ENCODE results near the gene PCDHGB7. TPM values are rescaled to one million over a fixed set of nuclear protein-coding genes. Genes with fewer than 3 reads are reported as not detected.

The PCDHGB7 gene
- polyA plus RNA-seq, 6 donors from 2014 or later: not detected

DNA sequence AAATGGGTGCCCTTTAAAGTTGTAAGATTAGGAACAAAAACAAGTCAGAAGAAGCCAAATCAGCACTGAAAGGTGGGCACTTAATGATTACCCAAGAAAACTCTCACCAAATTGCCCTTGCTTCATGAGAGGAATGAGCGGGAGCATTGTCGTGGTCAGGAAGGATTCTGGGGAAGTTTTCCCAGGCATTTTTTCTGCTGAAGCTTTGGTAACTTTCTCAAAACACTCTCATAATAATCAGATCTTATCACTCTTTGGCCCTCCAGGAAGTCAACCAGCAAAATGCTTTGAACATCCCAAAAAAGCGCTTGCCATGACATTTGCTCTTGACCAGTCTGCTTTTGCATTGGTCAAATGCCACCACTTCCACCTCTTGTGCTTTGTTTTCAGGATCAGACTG lies 47.9 kb downstream of the PCDHGB7 start:
- ATAC-seq (ENCODE audit: low read depth in 2 of 2) (no peak), DNase-seq (no peak)
- Mint-ChIP-seq H3K27ac (no peak overlapping the region), H3K4me1 (no peaks in the 10 kb centered on the region), H3K9me3 (peaks cover 0 to 17% (median 12%) of the 10 kb centered on the region in 7 donors), H3K36me3 (no peaks in the 10 kb centered on the region), H3K27me3 (peaks cover 0 to 20% (median 16%) of the 10 kb centered on the region in 3 donors), H3K4me3 (no peak overlapping the region)

Other genes with a start within 250 kb of the PCDHGB7 start
- gene PCDHB7, start 245.0 kb upstream of the PCDHGB7 start, polyA plus RNA-seq (ENCODE audit: low read depth in 6 of 6): not detected
- not detected for gene PCDHB8, start 239.9 kb upstream of the PCDHGB7 start, polyA plus RNA-seq (ENCODE audit: low read depth in 6 of 6)
- gene PCDHB16, start 235.3 kb upstream of the PCDHGB7 start, polyA plus RNA-seq (ENCODE audit: low read depth in 6 of 6): not detected
- gene PCDHB9, start 230.5 kb upstream of the PCDHGB7 start, polyA plus RNA-seq (ENCODE audit: low read depth in 6 of 6): not detected
- not detected for gene PCDHB10, start 225.3 kb upstream of the PCDHGB7 start, polyA plus RNA-seq (ENCODE audit: low read depth in 6 of 6)
- gene PCDHB11, start 218.1 kb upstream of the PCDHGB7 start, polyA plus RNA-seq (ENCODE audit: low read depth in 6 of 6): not detected
- gene PCDHB12, start 209.0 kb upstream of the PCDHGB7 start, polyA plus RNA-seq (ENCODE audit: low read depth in 6 of 6): not detected
- not detected for gene PCDHB13, start 203.8 kb upstream of the PCDHGB7 start, polyA plus RNA-seq (ENCODE audit: low read depth in 6 of 6)
- gene PCDHB14, start 194.3 kb upstream of the PCDHGB7 start, polyA plus RNA-seq (ENCODE audit: low read depth in 6 of 6): not detected
- gene PCDHB15, start 172.3 kb upstream of the PCDHGB7 start, polyA plus RNA-seq (ENCODE audit: low read depth in 6 of 6): not detected
- under 1 TPM in 1 of 6 donors, not detected in 5; 0.20 TPM for gene SLC25A2, start 113.6 kb upstream of the PCDHGB7 start, polyA plus RNA-seq (ENCODE audit: low read depth in 6 of 6)
- 100 to 1,000 TPM; 270 to 315 (median 285) TPM for gene TAF7, start 96.9 kb upstream of the PCDHGB7 start, polyA plus RNA-seq (ENCODE audit: low read depth in 6 of 6)
- gene PCDHGA1, start 87.2 kb upstream of the PCDHGB7 start, polyA plus RNA-seq (ENCODE audit: low read depth in 6 of 6): not detected
- not detected for gene PCDHGA2, start 78.9 kb upstream of the PCDHGB7 start, polyA plus RNA-seq (ENCODE audit: low read depth in 6 of 6)
- not detected for gene PCDHGA3, start 73.8 kb upstream of the PCDHGB7 start, polyA plus RNA-seq (ENCODE audit: low read depth in 6 of 6)
- not detected for gene PCDHGB1, start 67.6 kb upstream of the PCDHGB7 start, polyA plus RNA-seq (ENCODE audit: low read depth in 6 of 6)
- under 1 TPM in 2 of 6 donors, not detected in 4; 0.14 to 0.16 TPM for gene PCDHGA4, start 62.7 kb upstream of the PCDHGB7 start, polyA plus RNA-seq (ENCODE audit: low read depth in 6 of 6)
- under 1 TPM in 3 of 6 donors, not detected in 3; 0.27 to 0.82 (median 0.74) TPM for gene PCDHGB2, start 57.7 kb upstream of the PCDHGB7 start, polyA plus RNA-seq (ENCODE audit: low read depth in 6 of 6)
- gene PCDHGA5, start 53.5 kb upstream of the PCDHGB7 start, polyA plus RNA-seq (ENCODE audit: low read depth in 6 of 6): under 1 TPM in 1 of 6 donors, not detected in 5; 0.10 TPM
- under 1 TPM in 1 of 6 donors, not detected in 5; 0.21 TPM for gene PCDHGB3, start 47.4 kb upstream of the PCDHGB7 start, polyA plus RNA-seq (ENCODE audit: low read depth in 6 of 6)
- gene PCDHGA6, start 43.8 kb upstream of the PCDHGB7 start, polyA plus RNA-seq (ENCODE audit: low read depth in 6 of 6): under 1 TPM in 1 of 6 donors, not detected in 5; 0.08 TPM
- gene PCDHGA7, start 34.9 kb upstream of the PCDHGB7 start, polyA plus RNA-seq (ENCODE audit: low read depth in 6 of 6): not detected
- under 1 TPM in 1 of 6 donors, not detected in 5; 0.15 TPM for gene PCDHGB4, start 30.0 kb upstream of the PCDHGB7 start, polyA plus RNA-seq (ENCODE audit: low read depth in 6 of 6)
- gene PCDHGA8, start 25.0 kb upstream of the PCDHGB7 start, polyA plus RNA-seq (ENCODE audit: low read depth in 6 of 6): not detected
- under 1 TPM in 3 of 6 donors, not detected in 3; 0.12 to 0.27 (median 0.20) TPM for gene PCDHGB5, start 19.7 kb upstream of the PCDHGB7 start, polyA plus RNA-seq (ENCODE audit: low read depth in 6 of 6)
- gene PCDHGA9, start 14.9 kb upstream of the PCDHGB7 start, polyA plus RNA-seq (ENCODE audit: low read depth in 6 of 6): under 1 TPM in 1 of 6 donors, not detected in 5; 0.25 TPM
- gene PCDHGB6, start 9.7 kb upstream of the PCDHGB7 start, polyA plus RNA-seq (ENCODE audit: low read depth in 6 of 6): under 1 TPM in 2 of 6 donors, not detected in 4; 0.11 to 0.17 TPM
- under 1 TPM in 1 of 6 donors, not detected in 5; 0.05 TPM for gene PCDHGA10, start 4.7 kb upstream of the PCDHGB7 start, polyA plus RNA-seq (ENCODE audit: low read depth in 6 of 6)
- gene PCDHGA11, start 3.4 kb downstream of the PCDHGB7 start, polyA plus RNA-seq (ENCODE audit: low read depth in 6 of 6): not detected
- under 1 TPM in 3 of 6 donors, not detected in 3; 0.09 to 0.16 (median 0.11) TPM for gene PCDHGA12, start 12.8 kb downstream of the PCDHGB7 start, polyA plus RNA-seq (ENCODE audit: low read depth in 6 of 6)
- gene PCDHGC3, start 58.3 kb downstream of the PCDHGB7 start, polyA plus RNA-seq (ENCODE audit: low read depth in 6 of 6): under 1 TPM in 3 of 6 donors, not detected in 3; 0.35 to 0.86 (median 0.61) TPM
- not detected for gene PCDHGC4, start 67.4 kb downstream of the PCDHGB7 start, polyA plus RNA-seq (ENCODE audit: low read depth in 6 of 6)
- gene PCDHGC5, start 71.4 kb downstream of the PCDHGB7 start, polyA plus RNA-seq (ENCODE audit: low read depth in 6 of 6): not detected
- gene DIAPH1, start 201.3 kb downstream of the PCDHGB7 start, polyA plus RNA-seq (ENCODE audit: low read depth in 6 of 6): 10 to 100 TPM; 29.5 to 54.9 (median 45.9) TPM
- gene HDAC3, start 219.2 kb downstream of the PCDHGB7 start, polyA plus RNA-seq (ENCODE audit: low read depth in 6 of 6): 100 to 1,000 TPM in 3 of 6 donors, 10 to 100 TPM in 3; 88.0 to 173 (median 99.5) TPM
- 1 to 10 TPM; 1.3 to 3.8 (median 2.3) TPM for gene RELL2, start 219.3 kb downstream of the PCDHGB7 start, polyA plus RNA-seq (ENCODE audit: low read depth in 6 of 6)
- 10 to 100 TPM in 2 of 6 donors, 1 to 10 TPM in 4; 4.9 to 12.1 (median 8.2) TPM for gene FCHSD1, start 233.7 kb downstream of the PCDHGB7 start, polyA plus RNA-seq (ENCODE audit: low read depth in 6 of 6)